ENCODE results near the gene MISP. TPM values are rescaled to one million over a fixed set of nuclear protein-coding genes. Genes with fewer than 3 reads are reported as not detected.
A peak's percentile ranks its signal among the peaks of the same experiment; 100 is the strongest.

The MISP gene
- polyA plus RNA-seq, 2 of the 4 experiments (the other 2 are of a cell fraction) = 46.5 to 62.7 TPM

GRCh38 chr19:782185-782877 is 31.4 kb downstream of the MISP start (continued):
- TF ChIP-seq CTCF (IDR thresholded peaks at IDR 0.05) = no peak
- no peak for TF ChIP-seq ZC3H11A (IDR thresholded peaks at IDR 0.05)
- no peak for TF ChIP-seq HEYL (CRISPR knock-in tag; IDR thresholded peaks at IDR 0.05)
- no peak for TF ChIP-seq EHMT2 (IDR thresholded peaks at IDR 0.05; ENCODE audit: low read depth)
- no peak for TF ChIP-seq CHD4 (IDR thresholded peaks at IDR 0.05; ENCODE audit: borderline replicate concordance)
- no peak for TF ChIP-seq CBX2 (IDR thresholded peaks at IDR 0.05; ENCODE audit: borderline replicate concordance, low read depth)
- peak; percentile 74; the same call in 1 of the 2 replicates for TF ChIP-seq GATA3 (IDR thresholded peaks at IDR 0.05; ENCODE audit: borderline replicate concordance)
- TF ChIP-seq HDAC2 (IDR thresholded peaks at IDR 0.05) = no peak
- peak; percentile 1; the same call in 1 of the 2 replicates for TF ChIP-seq MYC (IDR thresholded peaks at IDR 0.05; ENCODE audit: borderline replicate concordance, low read length)
- TF ChIP-seq MAZ (IDR thresholded peaks at IDR 0.05; ENCODE audit: borderline replicate concordance, low read depth, low read length) = no peak
- TF ChIP-seq CEBPB (IDR thresholded peaks at IDR 0.05) = no peak
- TF ChIP-seq FOSL2 (IDR thresholded peaks at IDR 0.05) = no peak
- TF ChIP-seq FOSL2 (CRISPR knock-in tag; IDR thresholded peaks at IDR 0.05) = no peak
- TF ChIP-seq NR3C1 (IDR thresholded peaks at IDR 0.05) = no peak
- no peak for TF ChIP-seq RARB (CRISPR knock-in tag; IDR thresholded peaks at IDR 0.05)
- no peak for TF ChIP-seq FOXS1 (CRISPR knock-in tag; IDR thresholded peaks at IDR 0.05)
- no peak for TF ChIP-seq EHF (CRISPR knock-in tag; IDR thresholded peaks at IDR 0.05)
- TF ChIP-seq RNF2 (IDR thresholded peaks at IDR 0.05; ENCODE audit: borderline replicate concordance, low read depth) = no peak
- no peak for TF ChIP-seq ESRRA (IDR thresholded peaks at IDR 0.05; ENCODE audit: borderline replicate concordance, low read length)
- no peak for TF ChIP-seq JUNB (IDR thresholded peaks at IDR 0.05)
- no peak for TF ChIP-seq RCOR1 (IDR thresholded peaks at IDR 0.05; ENCODE audit: low read depth, low read length)
- TF ChIP-seq ZNF302 (CRISPR knock-in tag; IDR thresholded peaks at IDR 0.05) = no peak
- TF ChIP-seq RFX5 (IDR thresholded peaks at IDR 0.05) = no peak
- TF ChIP-seq ELK1 (IDR thresholded peaks at IDR 0.05; ENCODE audit: low read depth, low read length) = no peak
- TF ChIP-seq JUN (IDR thresholded peaks at IDR 0.05) = peak; percentile 67 to 77; a peak in 3 of 5 replicates
- TF ChIP-seq ZSCAN20 (CRISPR knock-in tag; IDR thresholded peaks at IDR 0.05) = no peak
- no peak for TF ChIP-seq ZFP36 (IDR thresholded peaks at IDR 0.05; ENCODE audit: borderline replicate concordance, partially characterized antibody)
- TF ChIP-seq MAX (IDR thresholded peaks at IDR 0.05) = peak; percentile 86
- peak; percentile 73; the same call in 1 of the 2 replicates for TF ChIP-seq TP53 (CRISPR knock-in tag; IDR thresholded peaks at IDR 0.05)
- TF ChIP-seq RAD21 (conservative IDR thresholded peaks at IDR 0.05 in 1 of 2, IDR thresholded peaks at IDR 0.05 in 1 of 2) = no peak
- no peak for TF ChIP-seq FOSB (CRISPR knock-in tag; IDR thresholded peaks at IDR 0.05)
- TF ChIP-seq USF2 (IDR thresholded peaks at IDR 0.05) = no peak
- TF ChIP-seq CBX8 (IDR thresholded peaks at IDR 0.05) = no peak
- no peak for TF ChIP-seq KDM5A (IDR thresholded peaks at IDR 0.05)
- TF ChIP-seq PBX3 (IDR thresholded peaks at IDR 0.05) = no peak
